GM12892 (cell line): ENCODE data around the gene TUBB2A. TPM values are rescaled to one million over a fixed set of nuclear protein-coding genes. Genes with fewer than 3 reads are reported as not detected.
"Not testable (repeated sequence)": the region's sequence is repeated elsewhere in the genome, so short reads cannot be mapped to it uniquely, and the experiment has no call there.

ENCODE experiments used
- DNase-seq: peaks from one replicate; pipeline ENCODE4 v3.0.0; 2011; ENCODE audit not compliant: insufficient read length
- FAIRE-seq: peaks from 2 replicates; lab custom pipeline; 2011; peaks lifted over from hg19 to GRCh38; lab: Jason Lieb, UNC
- POLR2A ChIP-seq: IDR thresholded peaks from 2 replicates; pipeline ENCODE4 v1.6.1; 2011; ENCODE audit warnings: low read depth, low read length, control low read depth
- POLR2AphosphoS5 ChIP-seq: IDR thresholded peaks from 2 replicates; pipeline ENCODE4 v1.6.1; 2011; ENCODE audit warnings: low read depth, low read length, control low read depth
- TAF1 ChIP-seq: IDR thresholded peaks from 2 replicates; pipeline ENCODE4 v1.6.1; 2011; ENCODE audit warnings: low read depth, mild to moderate bottlenecking, control low read depth, low read length, borderline replicate concordance
- polyA plus RNA-seq: library from polyadenylated mRNA; unstranded; fragments of >200 nt; gene quantifications from one replicate; pipeline ENCODE4 v1.2.1, GENCODE V29; 2012; ENCODE audit warnings: missing spikeins, inconsistent platforms; ENCODE audit not compliant: missing spikeins

TUBB2A gene
- polyA plus RNA-seq: 19.2 TPM

DNA sequence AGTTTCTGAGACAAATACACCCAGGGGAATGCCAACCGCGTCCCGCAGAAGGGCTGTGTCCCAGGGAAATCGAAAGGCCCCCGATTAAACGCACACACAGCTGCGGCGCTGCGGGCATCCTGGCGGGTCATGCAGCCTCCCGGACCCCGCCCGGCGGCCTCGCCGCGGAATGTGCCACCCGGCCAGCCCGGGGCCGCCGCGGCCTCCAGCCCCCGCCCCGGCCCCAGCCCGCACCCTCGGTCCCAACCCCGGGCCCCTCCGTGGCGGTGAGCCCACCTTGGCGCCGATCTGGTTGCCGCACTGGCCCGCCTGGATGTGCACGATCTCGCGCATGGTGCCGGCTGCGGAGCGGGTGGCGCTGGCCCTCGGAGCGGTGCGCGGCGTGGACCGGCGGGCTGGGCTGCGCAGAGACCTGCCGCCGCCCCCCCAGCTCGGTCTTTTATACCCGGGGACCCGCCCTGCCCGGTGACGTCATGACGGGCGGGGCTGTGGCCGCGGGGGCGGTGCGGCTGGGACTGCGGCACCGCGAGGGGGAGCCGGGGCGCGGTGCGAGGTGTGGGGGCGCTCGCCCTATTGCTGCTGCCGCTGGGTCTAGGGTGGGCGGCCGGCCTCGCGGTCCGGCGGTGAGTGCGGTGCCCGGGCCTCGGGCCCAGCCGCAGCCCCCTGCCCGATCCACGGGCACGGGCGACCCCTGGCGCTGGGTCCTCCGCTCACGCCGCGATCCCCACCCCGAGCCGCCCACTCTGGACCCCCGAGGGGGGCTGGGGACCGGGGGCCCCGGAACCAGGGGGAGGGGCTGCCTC is at the start of gene TUBB2A:
Gene TUBB2A (minus strand): TSS at position 414 of the 803 bp plus-strand sequence. CDS start 81 bp downstream, at position 333.
- peak; percentile 70 for FAIRE-seq
- DNase-seq: peak; percentile 93
- TF ChIP-seq POLR2AphosphoS5 (peak; percentile 77), POLR2A (peak; percentile 89; the same call in 1 of the 2 replicates), TAF1 (peak; percentile 60; the same call in 1 of the 2 replicates)

- FAIRE-seq (no peak), DNase-seq (no peak)
- no peak for TF ChIP-seq POLR2A
- TF ChIP-seq TAF1: no peak
- no peak for TF ChIP-seq POLR2AphosphoS5
These were observed 49.1 kb upstream of the TUBB2A start for GRCh38 chr6:3206339-3207015.

DNA sequence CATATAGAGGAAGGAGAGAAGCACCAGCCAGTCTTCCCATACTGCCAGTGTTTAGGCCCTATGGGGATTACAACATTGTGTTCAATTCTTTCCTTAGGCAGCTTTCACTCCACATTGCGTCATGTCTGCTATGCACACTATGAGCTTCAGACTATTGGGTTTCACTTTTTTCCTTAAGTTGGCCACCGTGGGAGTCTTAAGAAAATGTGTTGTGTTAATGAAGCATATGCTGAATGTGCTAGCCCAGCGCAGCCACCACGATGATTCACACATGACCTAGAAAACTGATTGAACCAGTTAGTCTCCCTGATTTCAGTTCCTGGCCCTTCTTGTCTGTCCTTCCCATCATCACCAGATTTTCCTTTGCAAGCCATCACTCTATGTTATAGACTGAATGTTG is 48.6 kb upstream of the TUBB2A start:
- FAIRE-seq: no peak
- TF ChIP-seq POLR2AphosphoS5 (no peak), POLR2A (no peak), TAF1 (no peak)
- DNase-seq: no peak

GRCh38 chr6:3204921-3205320 is 47.6 kb upstream of the TUBB2A start:
- no peak for TF ChIP-seq POLR2AphosphoS5
- no peak for TF ChIP-seq TAF1
- no peak for TF ChIP-seq POLR2A
- DNase-seq (no peak), FAIRE-seq (no peak)

DNA sequence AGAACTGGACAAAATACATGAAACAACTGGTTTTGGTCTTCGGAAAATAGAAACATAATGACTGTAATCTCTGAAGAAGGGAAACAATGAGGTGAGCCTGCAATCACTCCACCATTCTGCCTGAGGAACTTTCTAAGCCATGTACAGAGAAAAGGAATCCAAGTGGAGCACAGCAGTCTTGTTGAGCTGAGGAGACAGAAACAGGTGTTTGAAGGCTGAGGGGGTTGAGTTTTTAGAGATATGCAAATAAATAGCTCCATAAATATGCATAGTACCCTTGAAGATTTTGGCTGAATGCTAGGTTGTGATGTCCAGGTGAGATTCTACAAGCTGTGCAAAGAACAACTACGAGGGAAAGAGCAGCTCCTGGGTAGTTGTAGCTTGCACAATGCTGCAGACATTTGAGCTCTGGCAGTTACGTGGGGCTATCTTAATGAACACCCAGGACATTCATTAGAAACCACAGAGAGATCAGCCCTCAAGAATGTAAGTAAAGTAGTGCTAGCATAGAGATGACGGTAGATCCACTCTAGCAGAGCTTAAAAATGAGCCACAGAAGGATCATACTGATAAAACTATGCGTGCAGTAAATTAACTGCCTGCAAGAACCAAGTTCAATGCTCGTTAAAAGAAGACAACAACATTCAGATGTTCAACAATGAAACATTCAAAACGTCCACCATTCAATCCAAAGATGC is 45.8 kb upstream of the TUBB2A start:
- TF ChIP-seq POLR2AphosphoS5 (no peak), TAF1 (no peak), POLR2A (no peak)
- FAIRE-seq: no peak
- DNase-seq: no peak

DNA sequence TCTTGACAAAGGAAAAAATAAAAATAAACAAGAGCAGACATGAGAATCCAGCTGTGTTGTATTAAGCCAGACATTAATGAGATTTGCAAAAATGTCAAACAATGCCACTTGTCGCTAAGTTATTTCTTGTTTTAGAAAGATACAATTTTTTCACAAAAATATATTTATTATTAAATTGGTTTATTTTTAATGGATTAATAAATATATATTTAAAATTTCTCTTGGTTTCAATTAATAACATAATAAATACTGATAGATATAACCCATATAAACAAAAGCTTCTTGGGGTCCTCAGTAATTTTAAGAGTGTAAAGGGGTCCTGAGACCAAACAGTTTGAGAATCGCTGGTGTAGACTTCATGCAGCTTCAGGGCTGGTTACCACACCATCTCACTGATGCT is 44.0 kb upstream of the TUBB2A start:
- no peak for DNase-seq
- TF ChIP-seq POLR2A: no peak
- no peak for TF ChIP-seq POLR2AphosphoS5
- TF ChIP-seq TAF1: no peak
- FAIRE-seq: no peak

- FAIRE-seq (no peak), DNase-seq (no peak)
- TF ChIP-seq POLR2AphosphoS5: no peak
- no peak for TF ChIP-seq TAF1
- TF ChIP-seq POLR2A: no peak
These were observed 43.3 kb upstream of the TUBB2A start for GRCh38 chr6:3200682-3201081.

DNA sequence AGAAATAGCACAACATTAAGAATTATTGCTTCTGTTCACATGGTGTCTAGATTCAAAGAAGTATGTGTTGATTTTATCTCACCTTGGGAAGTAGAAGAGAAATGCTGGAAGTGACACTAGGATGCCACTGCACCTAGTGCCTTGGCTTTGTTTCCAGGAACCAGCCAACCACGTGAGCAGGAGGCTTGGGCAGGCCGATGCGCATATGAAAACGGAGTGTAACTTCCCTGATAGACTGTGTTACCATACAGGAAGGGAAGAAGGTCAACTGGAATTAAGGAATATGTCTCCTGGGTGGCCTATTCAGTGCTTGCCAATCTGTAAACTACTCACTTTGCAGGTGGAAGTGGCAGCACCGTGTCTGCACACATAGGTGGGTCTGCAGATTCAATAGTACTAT is 42.0 kb upstream of the TUBB2A start:
- DNase-seq: no peak
- no peak for FAIRE-seq
- TF ChIP-seq TAF1: no peak
- no peak for TF ChIP-seq POLR2AphosphoS5
- TF ChIP-seq POLR2A: no peak

GRCh38 chr6:3197734-3198133 is 40.4 kb upstream of the TUBB2A start:
- not testable (repeated sequence) for FAIRE-seq, DNase-seq

DNA sequence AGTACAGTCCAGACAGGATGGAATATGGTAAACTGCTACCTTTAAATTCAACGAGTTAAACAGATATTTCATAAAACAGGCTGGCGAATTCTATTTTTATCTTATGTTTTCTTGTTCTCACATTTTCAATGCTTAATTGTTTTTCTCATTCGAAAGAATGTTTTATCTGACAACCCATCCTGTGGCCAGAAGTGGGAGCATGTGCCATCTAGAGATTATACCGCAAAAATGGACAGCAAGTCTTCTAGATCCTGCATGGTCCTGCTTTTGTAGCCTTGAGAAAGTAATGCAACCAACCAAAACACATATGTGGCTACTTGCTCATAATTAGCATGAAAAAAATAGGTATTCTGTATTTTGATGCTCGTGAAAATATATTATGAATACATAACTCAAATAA is 39.4 kb upstream of the TUBB2A start:
- TF ChIP-seq POLR2AphosphoS5: no peak
- TF ChIP-seq POLR2A: no peak
- no peak for TF ChIP-seq TAF1
- no peak for FAIRE-seq
- no peak for DNase-seq
